Measurements from ENCODE around the gene RCVRN. TPM values are rescaled to one million over a fixed set of nuclear protein-coding genes. Genes with fewer than 3 reads are reported as not detected.

RCVRN gene
- total RNA-seq, 1 donor from 2014 or later = not detected

DNA sequence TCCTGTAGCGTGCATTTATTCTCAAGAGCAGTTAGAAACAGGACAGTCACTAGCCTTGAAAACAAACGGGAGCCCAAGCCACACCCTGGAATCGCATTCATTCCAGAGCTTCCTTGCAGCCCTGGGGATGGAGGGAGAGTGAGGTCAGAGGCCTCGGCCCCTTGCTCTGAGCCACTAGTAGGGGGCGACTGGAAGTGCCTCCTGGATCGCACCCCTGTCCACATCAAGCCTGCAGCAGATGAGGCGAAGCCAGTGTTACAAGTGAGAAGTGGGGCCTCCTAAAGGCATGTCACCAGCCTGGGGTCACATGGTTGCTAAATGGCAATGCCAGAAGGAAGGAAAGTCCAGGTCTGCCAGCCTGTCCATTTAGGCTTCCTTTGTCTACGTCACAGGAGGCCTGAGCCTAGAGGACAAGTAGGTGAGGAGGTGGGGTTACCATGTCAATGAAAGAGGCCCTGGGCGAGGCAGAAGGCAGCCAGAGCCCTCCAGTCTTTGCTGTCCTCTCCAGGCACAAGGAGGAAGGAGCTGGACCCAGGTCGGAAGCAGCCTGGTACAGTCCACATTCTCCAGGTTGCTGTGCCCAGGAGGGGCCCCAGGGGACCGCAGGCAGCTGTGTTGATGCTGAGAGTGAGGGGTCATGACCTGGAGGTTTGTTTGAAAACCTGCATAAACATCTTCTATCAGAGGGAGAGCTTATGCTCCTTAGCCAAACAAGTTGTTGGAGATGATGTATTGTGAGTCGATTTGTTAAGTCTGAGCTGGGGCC lies 3.0 kb upstream of the RCVRN start:
- H3K4me3 ChIP-seq (ENCODE audit: low read depth, low read length) = no peak overlapping the region
- DNase-seq (ENCODE audit: low read depth) = no peak
- TF ChIP-seq, protein P1, sequence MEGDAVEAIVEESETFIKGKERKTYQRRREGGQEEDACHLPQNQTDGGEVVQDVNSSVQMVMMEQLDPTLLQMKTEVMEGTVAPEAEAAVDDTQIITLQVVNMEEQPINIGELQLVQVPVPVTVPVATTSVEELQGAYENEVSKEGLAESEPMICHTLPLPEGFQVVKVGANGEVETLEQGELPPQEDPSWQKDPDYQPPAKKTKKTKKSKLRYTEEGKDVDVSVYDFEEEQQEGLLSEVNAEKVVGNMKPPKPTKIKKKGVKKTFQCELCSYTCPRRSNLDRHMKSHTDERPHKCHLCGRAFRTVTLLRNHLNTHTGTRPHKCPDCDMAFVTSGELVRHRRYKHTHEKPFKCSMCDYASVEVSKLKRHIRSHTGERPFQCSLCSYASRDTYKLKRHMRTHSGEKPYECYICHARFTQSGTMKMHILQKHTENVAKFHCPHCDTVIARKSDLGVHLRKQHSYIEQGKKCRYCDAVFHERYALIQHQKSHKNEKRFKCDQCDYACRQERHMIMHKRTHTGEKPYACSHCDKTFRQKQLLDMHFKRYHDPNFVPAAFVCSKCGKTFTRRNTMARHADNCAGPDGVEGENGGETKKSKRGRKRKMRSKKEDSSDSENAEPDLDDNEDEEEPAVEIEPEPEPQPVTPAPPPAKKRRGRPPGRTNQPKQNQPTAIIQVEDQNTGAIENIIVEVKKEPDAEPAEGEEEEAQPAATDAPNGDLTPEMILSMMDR (conservative IDR thresholded peaks at IDR 0.05; ENCODE audit: low read depth, low read length) = no peak

DNA sequence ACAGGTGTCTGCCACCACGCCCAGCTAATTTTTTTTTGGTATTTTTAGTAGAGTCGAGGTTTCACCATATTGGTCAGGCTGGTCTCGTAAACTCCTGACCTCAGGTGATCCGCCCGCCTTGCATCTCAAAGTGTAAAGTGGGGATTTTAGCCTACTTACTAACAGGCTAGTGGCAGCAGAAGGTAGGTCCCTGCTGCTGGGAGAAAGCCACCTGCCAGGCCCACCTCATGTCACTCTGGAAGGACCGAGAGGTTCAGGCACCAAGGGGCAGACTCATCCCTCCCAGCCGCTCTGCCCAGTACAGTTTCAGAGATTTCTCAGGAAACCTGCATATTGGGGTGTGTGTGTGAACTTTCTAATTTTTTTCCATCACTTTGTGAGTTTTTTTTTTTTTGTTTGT lies 2.1 kb upstream of the RCVRN start:
- TF ChIP-seq, protein P1 (conservative IDR thresholded peaks at IDR 0.05; ENCODE audit: low read depth, low read length) = no peak
- H3K4me3 ChIP-seq (ENCODE audit: low read depth, low read length) = no peak overlapping the region

DNA sequence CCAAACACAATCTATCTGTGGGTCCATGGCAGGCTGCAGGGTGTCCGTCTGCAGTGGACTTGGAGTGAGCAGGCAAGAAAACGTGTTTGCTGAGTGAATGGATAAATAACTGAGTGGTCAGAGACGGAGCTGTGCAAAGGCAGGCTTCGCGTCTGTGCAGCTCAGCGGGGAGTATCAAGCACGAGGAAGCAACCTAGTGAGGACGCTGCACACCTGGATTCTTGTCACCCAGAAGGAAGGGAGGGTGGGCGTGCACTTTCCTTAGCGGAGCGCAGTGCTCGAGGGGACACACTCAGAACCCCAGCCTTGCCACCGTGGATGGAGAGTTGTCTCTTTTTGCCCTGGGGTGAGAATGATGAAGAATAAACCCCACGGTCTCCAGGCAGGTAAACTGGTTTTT lies 1.5 kb upstream of the RCVRN start:
- no peak for DNase-seq (ENCODE audit: low read depth)
- H3K4me3 ChIP-seq (ENCODE audit: low read depth, low read length) = no peak overlapping the region
- TF ChIP-seq, protein P1 (conservative IDR thresholded peaks at IDR 0.05; ENCODE audit: low read depth, low read length) = no peak

More for the DNA sequence above, 2.1 kb upstream of the RCVRN start:
- DNase-seq (ENCODE audit: low read depth) = no peak

DNA sequence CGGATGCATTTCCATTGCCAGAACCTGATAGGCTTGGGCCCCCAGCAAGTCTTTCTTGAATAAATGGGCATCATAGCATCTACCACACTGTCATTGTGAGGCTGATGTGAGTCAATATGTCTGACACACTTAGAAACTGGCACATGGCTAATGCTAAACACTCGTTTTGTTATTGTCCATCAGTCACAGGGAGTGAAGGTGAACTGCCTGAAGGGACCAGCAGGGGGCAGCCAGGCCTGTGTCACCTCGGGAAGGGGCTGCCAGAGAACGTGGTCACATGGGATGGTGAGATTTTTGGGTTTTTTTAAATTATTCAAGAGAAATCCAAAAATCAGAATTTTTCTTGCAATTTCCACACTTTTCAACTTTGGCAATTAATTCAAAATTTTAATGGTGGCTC lies 831 bp upstream of the RCVRN start:
- TF ChIP-seq, protein P1 (conservative IDR thresholded peaks at IDR 0.05; ENCODE audit: low read depth, low read length) = peak; percentile 58
- H3K4me3 ChIP-seq (ENCODE audit: low read depth, low read length) = no peak overlapping the region
- no peak for DNase-seq (ENCODE audit: low read depth)

DNA sequence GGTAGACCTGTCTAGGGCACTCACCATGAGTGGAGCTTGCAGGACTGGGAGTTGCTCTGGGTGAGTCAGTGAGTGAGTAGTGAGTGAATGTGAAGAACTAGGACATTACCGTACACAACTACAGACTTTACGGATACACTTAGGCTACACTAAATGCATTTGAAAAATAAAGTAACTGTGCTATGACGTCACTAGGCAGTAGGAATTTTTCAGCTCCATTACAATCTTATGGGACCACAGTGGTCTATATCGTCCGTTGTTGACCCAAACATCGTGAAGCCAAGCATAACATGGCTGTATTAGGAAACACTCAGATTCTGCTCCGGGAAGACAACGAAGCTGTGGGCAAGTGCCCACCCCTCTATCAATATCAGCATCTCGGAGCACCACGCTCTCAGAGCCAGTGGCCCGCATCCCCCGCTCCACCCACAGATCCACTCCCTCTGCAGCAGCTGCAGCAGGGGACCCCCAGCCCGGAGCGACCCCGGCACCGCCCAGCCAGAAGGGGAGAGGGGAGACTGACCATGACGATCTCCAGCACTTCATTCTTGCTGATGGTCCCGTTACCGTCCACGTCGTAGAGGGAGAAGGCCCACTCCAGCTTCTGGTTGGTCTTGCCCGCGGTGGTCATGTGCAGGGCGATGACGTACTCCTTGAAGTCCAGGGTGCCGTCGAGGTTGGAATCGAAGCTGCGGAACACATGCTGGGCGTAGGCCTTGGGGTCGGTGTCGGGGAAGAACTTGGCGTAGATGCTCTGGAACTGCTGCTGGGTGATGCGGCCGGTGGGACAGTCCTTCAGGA lies 594 bp downstream of the RCVRN start:
- H3K4me3 ChIP-seq (ENCODE audit: low read depth, low read length) = no peak overlapping the region
- TF ChIP-seq, protein P1 (conservative IDR thresholded peaks at IDR 0.05; ENCODE audit: low read depth, low read length) = no peak
- DNase-seq (ENCODE audit: low read depth) = no peak

DNA sequence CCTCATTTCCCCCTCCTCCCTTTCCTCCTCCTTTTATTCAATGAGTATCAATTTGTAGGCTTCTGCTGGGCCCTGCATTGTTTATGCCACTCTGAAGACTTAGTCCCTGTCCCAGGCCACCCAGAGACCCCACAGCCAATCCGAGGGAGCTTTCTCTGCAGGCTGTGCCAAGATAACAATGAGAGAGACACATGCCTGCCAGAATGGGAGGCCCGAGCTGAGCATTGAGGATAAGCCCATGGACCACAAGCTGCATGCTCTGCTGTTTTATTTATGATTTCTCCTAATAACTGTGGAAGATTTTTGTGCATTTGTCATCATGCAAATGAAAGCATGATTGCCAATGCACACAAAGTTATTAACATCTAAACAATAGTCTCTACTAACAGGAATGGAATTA lies 3.0 kb downstream of the RCVRN start:
- no peak for DNase-seq (ENCODE audit: low read depth)
- H3K4me3 ChIP-seq (ENCODE audit: low read depth, low read length) = no peak overlapping the region
- TF ChIP-seq, protein P1 (conservative IDR thresholded peaks at IDR 0.05; ENCODE audit: low read depth, low read length) = no peak

Data from epithelial cell of proximal tubule (primary cell).